HG03378 (cell line): Measurements from ENCODE around the gene ENOPH1.

Experiments
- ATAC-seq: cut with Tn5 transposase; IDR thresholded peaks from one replicate; pipeline ENCODE4 v1.9.1; 2021; ENCODE audit warnings: mild to moderate bottlenecking, moderate library complexity; ENCODE audit not compliant: unreplicated experiment

The ENOPH1 gene

DNA sequence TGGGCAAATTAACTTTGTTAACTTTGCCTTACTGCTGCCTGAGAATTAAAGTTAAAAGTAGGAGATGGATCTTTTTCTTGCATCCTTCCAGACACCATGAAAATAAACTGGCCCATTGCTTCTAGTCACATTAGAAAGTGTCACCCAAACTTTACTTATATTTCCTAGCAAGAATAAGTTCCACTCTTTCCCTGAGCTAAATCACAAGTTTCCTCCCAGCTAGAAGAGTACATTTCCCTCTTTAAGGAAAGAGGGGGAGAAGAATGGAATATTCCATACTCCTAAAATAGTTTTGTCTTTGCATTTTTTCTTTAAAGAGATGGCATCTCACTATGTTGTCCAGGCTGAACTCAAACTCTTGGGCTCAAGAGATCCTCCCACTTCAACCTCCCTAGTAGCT lies 77.6 kb downstream of the ENOPH1 start:
- no peak for ATAC-seq

DNA sequence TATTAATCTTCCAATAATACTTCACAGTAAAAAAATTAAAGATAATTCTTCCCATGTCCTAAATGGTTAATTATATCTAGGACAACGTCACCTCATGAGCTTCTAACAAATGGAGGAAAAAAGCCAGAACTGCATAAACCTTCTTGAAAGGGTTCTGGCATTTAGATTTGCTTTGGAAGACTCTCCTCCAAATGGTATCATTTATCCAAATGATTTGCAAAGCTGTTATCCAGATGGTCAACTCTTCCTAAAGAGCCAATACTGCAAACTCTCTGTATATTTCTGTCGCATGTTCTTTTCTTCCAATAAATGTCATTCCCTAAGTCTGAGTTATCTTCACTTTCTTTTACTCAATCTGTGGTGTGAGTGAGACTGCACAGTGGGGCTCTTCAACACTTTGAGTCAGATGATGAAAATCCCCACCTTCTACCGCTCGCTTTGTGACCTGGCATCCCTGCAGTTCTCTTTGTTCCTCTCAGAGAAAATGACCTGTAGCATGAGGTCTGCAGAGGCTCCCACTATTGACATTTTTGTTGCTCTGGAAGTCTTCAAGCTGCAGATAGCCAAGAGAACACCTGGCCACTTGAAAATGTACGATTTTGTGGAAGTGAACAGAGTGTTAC lies 78.5 kb downstream of the ENOPH1 start:
- no peak for ATAC-seq

DNA sequence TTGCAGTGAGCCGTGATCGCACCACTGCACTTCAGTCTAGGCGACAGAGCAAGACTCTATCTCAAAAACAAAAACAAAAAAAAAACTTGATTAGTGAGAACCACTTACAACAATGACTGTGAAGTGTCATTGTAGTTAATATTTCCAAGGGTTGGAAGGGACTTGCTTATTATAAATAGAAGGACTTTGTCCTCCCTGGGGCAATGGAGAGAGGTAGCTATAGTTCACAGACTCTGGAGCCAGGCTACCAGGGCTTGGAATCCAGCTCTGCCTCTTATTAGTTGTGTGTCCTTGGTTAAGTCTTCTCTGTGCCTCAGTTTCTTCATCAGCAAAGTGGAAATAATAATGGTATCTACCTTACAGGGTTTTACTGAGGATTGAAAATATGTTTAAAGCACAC lies 79.8 kb downstream of the ENOPH1 start:
- ATAC-seq, result no peak
